Measurements from ENCODE around the gene OSBPL5.

Gene OSBPL5

GRCh38 chr11:3137486-3138177 lies 27.5 kb downstream of the OSBPL5 start:
- TF ChIP-seq CTCF (IDR thresholded peaks at IDR 0.05; ENCODE audit: insufficient read depth, low read length, poor library complexity, severe bottlenecking): no peak
- Histone ChIP-seq H3K27me3 (replicated peaks; ENCODE audit: control insufficient read depth, insufficient read depth, low read length) (no peaks in the 10 kb centered on the region), H3K36me3 (ENCODE audit: control insufficient read depth, insufficient read depth, low read length) (no peaks in the 10 kb centered on the region), H3K4me3 (replicated peaks; ENCODE audit: low read depth, low read length) (no peak overlapping the region)
- no peak for DNase-seq (ENCODE audit: extremely low read depth, insufficient read length)

- H3K4me3 ChIP-seq (replicated peaks; ENCODE audit: low read depth, low read length): no peak overlapping the region
- H3K36me3 ChIP-seq (ENCODE audit: control insufficient read depth, insufficient read depth, low read length): no peaks in the 10 kb centered on the region
- DNase-seq (ENCODE audit: extremely low read depth, insufficient read length): no peak
- no peak for TF ChIP-seq CTCF (IDR thresholded peaks at IDR 0.05; ENCODE audit: insufficient read depth, low read length, poor library complexity, severe bottlenecking)
- no peaks in the 10 kb centered on the region for H3K27me3 ChIP-seq (replicated peaks; ENCODE audit: control insufficient read depth, insufficient read depth, low read length)
Measured at GRCh38 chr11:3136546-3137455, 28.3 kb downstream of the OSBPL5 start.

GRCh38 chr11:3135481-3136440 lies 29.3 kb downstream of the OSBPL5 start:
- no peaks in the 10 kb centered on the region for H3K36me3 ChIP-seq (ENCODE audit: control insufficient read depth, insufficient read depth, low read length)
- DNase-seq (ENCODE audit: extremely low read depth, insufficient read length): no peak
- H3K27me3 ChIP-seq (replicated peaks; ENCODE audit: control insufficient read depth, insufficient read depth, low read length): no peaks in the 10 kb centered on the region
- TF ChIP-seq CTCF (IDR thresholded peaks at IDR 0.05; ENCODE audit: insufficient read depth, low read length, poor library complexity, severe bottlenecking): no peak
- H3K4me3 ChIP-seq (replicated peaks; ENCODE audit: low read depth, low read length): no peak overlapping the region

- no peak overlapping the region for H3K4me3 ChIP-seq (replicated peaks; ENCODE audit: low read depth, low read length)
- no peak for DNase-seq (ENCODE audit: extremely low read depth, insufficient read length)
- no peaks in the 10 kb centered on the region for H3K27me3 ChIP-seq (replicated peaks; ENCODE audit: control insufficient read depth, insufficient read depth, low read length)
- no peaks in the 10 kb centered on the region for H3K36me3 ChIP-seq (ENCODE audit: control insufficient read depth, insufficient read depth, low read length)
- no peak for TF ChIP-seq CTCF (IDR thresholded peaks at IDR 0.05; ENCODE audit: insufficient read depth, low read length, poor library complexity, severe bottlenecking)
Measured at GRCh38 chr11:3134651-3135480, 30.2 kb downstream of the OSBPL5 start.

- no peak for DNase-seq (ENCODE audit: extremely low read depth, insufficient read length)
- Histone ChIP-seq H3K4me3 (replicated peaks; ENCODE audit: low read depth, low read length) (no peak overlapping the region), H3K36me3 (ENCODE audit: control insufficient read depth, insufficient read depth, low read length) (no peaks in the 10 kb centered on the region), H3K27me3 (replicated peaks; ENCODE audit: control insufficient read depth, insufficient read depth, low read length) (no peaks in the 10 kb centered on the region)
- TF ChIP-seq CTCF (IDR thresholded peaks at IDR 0.05; ENCODE audit: insufficient read depth, low read length, poor library complexity, severe bottlenecking): no peak
Measured at GRCh38 chr11:3134218-3134621, 30.9 kb downstream of the OSBPL5 start.

All from GM06990 (cell line).